NT2/D1 (cell line): ENCODE results near the gene DOCK2.

ENCODE experiments used
- YY1 ChIP-seq: IDR thresholded peaks from 2 replicates; pipeline ENCODE4 v1.6.1; 2011; ENCODE audit not compliant: insufficient read length, insufficient read depth
- ZNF274 ChIP-seq: IDR thresholded peaks from 2 replicates; pipeline ENCODE4 v1.6.1; 2011; ENCODE audit warnings: mild to moderate bottlenecking, low read depth, low read length

DNA sequence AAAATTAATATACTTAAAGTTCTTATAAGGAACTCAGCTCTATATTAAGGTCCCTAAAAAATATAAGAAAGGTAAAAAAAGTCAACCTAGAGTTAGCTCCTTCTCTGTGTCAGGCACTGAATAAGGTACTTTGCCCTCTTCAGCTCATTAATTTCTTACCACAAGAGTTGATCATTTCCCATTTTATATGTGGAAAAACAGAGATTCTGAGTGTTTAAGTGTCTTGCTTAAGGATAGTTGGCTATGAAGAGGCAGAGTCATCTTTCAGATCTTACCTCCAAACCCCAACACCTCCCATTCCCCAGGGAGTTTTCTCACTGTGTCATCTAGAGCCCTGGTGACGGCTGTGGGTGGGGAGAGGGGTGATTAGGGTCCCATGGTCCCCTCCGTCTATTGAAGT is 302.7 kb downstream of the DOCK2 start:
- no peak for TF ChIP-seq YY1
- TF ChIP-seq ZNF274 = no peak
